Measurements from ENCODE around the gene GRM8. TPM values are rescaled to one million over a fixed set of nuclear protein-coding genes. Genes with fewer than 3 reads are reported as not detected.

Gene GRM8
- polyA plus RNA-seq, 1 donor, result 0.04 TPM

GRCh38 chr7:127091620-127092019 is 161.1 kb downstream of the GRM8 start:
- H3K36me3 ChIP-seq (ENCODE audit: control insufficient read depth, insufficient read depth, low read length), result no peaks in the 10 kb centered on the region
- DNase-seq, result no peak
- no peak overlapping the region for H3K27ac ChIP-seq (ENCODE audit: low read length)
- no peak overlapping the region for H3K4me3 ChIP-seq (ENCODE audit: low read length)
- peaks cover 2% of the 10 kb centered on the region for H3K27me3 ChIP-seq (ENCODE audit: control insufficient read depth, insufficient read depth, low read length)
- no CpG with 5 or more reads among the region's 18 CpGs for WGBS (ENCODE audit: insufficient coverage, low lambda C conversion rate)
- H3K4me1 ChIP-seq (ENCODE audit: control insufficient read depth, insufficient read depth, low read length), result no peaks in the 10 kb centered on the region
- no peaks in the 10 kb centered on the region for H3K9me3 ChIP-seq (ENCODE audit: control insufficient read depth, low read depth, low read length)

GRCh38 chr7:127089146-127089545 is 163.6 kb downstream of the GRM8 start:
- Histone ChIP-seq H3K4me3 (ENCODE audit: low read length) (no peak overlapping the region), H3K27ac (ENCODE audit: low read length) (no peak overlapping the region), H3K27me3 (ENCODE audit: control insufficient read depth, insufficient read depth, low read length) (peaks cover 2% of the 10 kb centered on the region), H3K9me3 (ENCODE audit: control insufficient read depth, low read depth, low read length) (no peaks in the 10 kb centered on the region), H3K36me3 (ENCODE audit: control insufficient read depth, insufficient read depth, low read length) (no peaks in the 10 kb centered on the region), H3K4me1 (ENCODE audit: control insufficient read depth, insufficient read depth, low read length) (no peaks in the 10 kb centered on the region)
- DNase-seq, result no peak
- WGBS (ENCODE audit: insufficient coverage, low lambda C conversion rate), result no CpG with 5 or more reads among the region's 1 CpG

- no peaks in the 10 kb centered on the region for H3K36me3 ChIP-seq (ENCODE audit: control insufficient read depth, insufficient read depth, low read length)
- no peak for DNase-seq
- no peak overlapping the region for H3K4me3 ChIP-seq (ENCODE audit: low read length)
- no peaks in the 10 kb centered on the region for H3K4me1 ChIP-seq (ENCODE audit: control insufficient read depth, insufficient read depth, low read length)
- no peak overlapping the region for H3K27ac ChIP-seq (ENCODE audit: low read length)
- no peaks in the 10 kb centered on the region for H3K27me3 ChIP-seq (ENCODE audit: control insufficient read depth, insufficient read depth, low read length)
- 71% methylated on average over 1 of the region's 3 CpGs for WGBS (ENCODE audit: insufficient coverage, low lambda C conversion rate)
- H3K9me3 ChIP-seq (ENCODE audit: control insufficient read depth, low read depth, low read length), result no peaks in the 10 kb centered on the region
Measured at GRCh38 chr7:127081539-127081938, 171.2 kb downstream of the GRM8 start.

- Histone ChIP-seq H3K4me3 (ENCODE audit: low read length) (no peak overlapping the region), H3K4me1 (ENCODE audit: control insufficient read depth, insufficient read depth, low read length) (no peaks in the 10 kb centered on the region), H3K36me3 (ENCODE audit: control insufficient read depth, insufficient read depth, low read length) (no peaks in the 10 kb centered on the region), H3K9me3 (ENCODE audit: control insufficient read depth, low read depth, low read length) (no peaks in the 10 kb centered on the region), H3K27ac (ENCODE audit: low read length) (no peak overlapping the region), H3K27me3 (ENCODE audit: control insufficient read depth, insufficient read depth, low read length) (no peaks in the 10 kb centered on the region)
- DNase-seq, result no peak
- WGBS (ENCODE audit: insufficient coverage, low lambda C conversion rate), result 80% methylated on average over 1 of the region's 2 CpGs
Measured at GRCh38 chr7:127080576-127080975, 172.2 kb downstream of the GRM8 start.

GRCh38 chr7:127066974-127067373 is 185.8 kb downstream of the GRM8 start:
- no peaks in the 10 kb centered on the region for H3K9me3 ChIP-seq (ENCODE audit: control insufficient read depth, low read depth, low read length)
- DNase-seq, result peak in 1 of 2 donors; percentile 28
- H3K27me3 ChIP-seq (ENCODE audit: control insufficient read depth, insufficient read depth, low read length), result no peaks in the 10 kb centered on the region
- no peak overlapping the region for H3K4me3 ChIP-seq (ENCODE audit: low read length)
- WGBS (ENCODE audit: insufficient coverage, low lambda C conversion rate), result no CpG with 5 or more reads among the region's 3 CpGs
- no peaks in the 10 kb centered on the region for H3K36me3 ChIP-seq (ENCODE audit: control insufficient read depth, insufficient read depth, low read length)
- H3K27ac ChIP-seq (ENCODE audit: low read length), result no peak overlapping the region
- no peaks in the 10 kb centered on the region for H3K4me1 ChIP-seq (ENCODE audit: control insufficient read depth, insufficient read depth, low read length)

- Histone ChIP-seq H3K36me3 (ENCODE audit: control insufficient read depth, insufficient read depth, low read length) (no peaks in the 10 kb centered on the region), H3K9me3 (ENCODE audit: control insufficient read depth, low read depth, low read length) (no peaks in the 10 kb centered on the region), H3K4me3 (ENCODE audit: low read length) (no peak overlapping the region), H3K27ac (ENCODE audit: low read length) (no peak overlapping the region), H3K4me1 (ENCODE audit: control insufficient read depth, insufficient read depth, low read length) (peaks cover 8% of the 10 kb centered on the region), H3K27me3 (ENCODE audit: control insufficient read depth, insufficient read depth, low read length) (no peaks in the 10 kb centered on the region)
- no peak for DNase-seq
- WGBS (ENCODE audit: insufficient coverage, low lambda C conversion rate), result 80% methylated on average over 1 of the region's 6 CpGs
Measured at GRCh38 chr7:127059475-127059874, 193.3 kb downstream of the GRM8 start.

- Histone ChIP-seq H3K27ac (ENCODE audit: low read length) (no peak overlapping the region), H3K4me1 (ENCODE audit: control insufficient read depth, insufficient read depth, low read length) (peaks cover 8% of the 10 kb centered on the region), H3K27me3 (ENCODE audit: control insufficient read depth, insufficient read depth, low read length) (no peaks in the 10 kb centered on the region), H3K9me3 (ENCODE audit: control insufficient read depth, low read depth, low read length) (no peaks in the 10 kb centered on the region), H3K4me3 (ENCODE audit: low read length) (no peak overlapping the region), H3K36me3 (ENCODE audit: control insufficient read depth, insufficient read depth, low read length) (no peaks in the 10 kb centered on the region)
- WGBS (ENCODE audit: insufficient coverage, low lambda C conversion rate), result no CpG with 5 or more reads among the region's 9 CpGs
- DNase-seq, result no peak
Measured at GRCh38 chr7:127057918-127058317, 194.8 kb downstream of the GRM8 start.

- Histone ChIP-seq H3K9me3 (ENCODE audit: control insufficient read depth, low read depth, low read length) (no peaks in the 10 kb centered on the region), H3K27ac (ENCODE audit: low read length) (no peak overlapping the region), H3K4me1 (ENCODE audit: control insufficient read depth, insufficient read depth, low read length) (peaks cover 8% of the 10 kb centered on the region), H3K27me3 (ENCODE audit: control insufficient read depth, insufficient read depth, low read length) (no peaks in the 10 kb centered on the region), H3K4me3 (ENCODE audit: low read length) (no peak overlapping the region), H3K36me3 (ENCODE audit: control insufficient read depth, insufficient read depth, low read length) (no peaks in the 10 kb centered on the region)
- DNase-seq, result peak in 1 of 2 donors; percentile 36
Measured at GRCh38 chr7:127056202-127056601, 196.5 kb downstream of the GRM8 start.

GRCh38 chr7:127047521-127047920 is 205.2 kb downstream of the GRM8 start:
- Histone ChIP-seq H3K27ac (ENCODE audit: low read length) (no peak overlapping the region), H3K9me3 (ENCODE audit: control insufficient read depth, low read depth, low read length) (no peaks in the 10 kb centered on the region), H3K4me3 (ENCODE audit: low read length) (no peak overlapping the region), H3K27me3 (ENCODE audit: control insufficient read depth, insufficient read depth, low read length) (no peaks in the 10 kb centered on the region), H3K4me1 (ENCODE audit: control insufficient read depth, insufficient read depth, low read length) (no peaks in the 10 kb centered on the region), H3K36me3 (ENCODE audit: control insufficient read depth, insufficient read depth, low read length) (no peaks in the 10 kb centered on the region)
- no peak for DNase-seq

GRCh38 chr7:127041689-127042452 is 210.9 kb downstream of the GRM8 start:
- H3K4me1 ChIP-seq (ENCODE audit: control insufficient read depth, insufficient read depth, low read length), result no peaks in the 10 kb centered on the region
- no peaks in the 10 kb centered on the region for H3K36me3 ChIP-seq (ENCODE audit: control insufficient read depth, insufficient read depth, low read length)
- H3K9me3 ChIP-seq (ENCODE audit: control insufficient read depth, low read depth, low read length), result no peaks in the 10 kb centered on the region
- no peak for DNase-seq
- H3K27me3 ChIP-seq (ENCODE audit: control insufficient read depth, insufficient read depth, low read length), result no peaks in the 10 kb centered on the region
- no peak overlapping the region for H3K27ac ChIP-seq (ENCODE audit: low read length)
- WGBS (ENCODE audit: insufficient coverage, low lambda C conversion rate), result 92% methylated on average over 5 of the region's 7 CpGs
- no peak overlapping the region for H3K4me3 ChIP-seq (ENCODE audit: low read length)

GRCh38 chr7:127040042-127040441 is 212.7 kb downstream of the GRM8 start:
- Histone ChIP-seq H3K4me1 (ENCODE audit: control insufficient read depth, insufficient read depth, low read length) (peaks cover 3% of the 10 kb centered on the region), H3K36me3 (ENCODE audit: control insufficient read depth, insufficient read depth, low read length) (no peaks in the 10 kb centered on the region), H3K27ac (ENCODE audit: low read length) (no peak overlapping the region), H3K4me3 (ENCODE audit: low read length) (no peak overlapping the region), H3K27me3 (ENCODE audit: control insufficient read depth, insufficient read depth, low read length) (no peaks in the 10 kb centered on the region), H3K9me3 (ENCODE audit: control insufficient read depth, low read depth, low read length) (no peaks in the 10 kb centered on the region)
- DNase-seq, result no peak
- 100% methylated on average over 1 of the region's 2 CpGs for WGBS (ENCODE audit: insufficient coverage, low lambda C conversion rate)
